ENCODE measurements around the gene ENPEP.

- no peak for TF ChIP-seq GATA3 (IDR thresholded peaks at IDR 0.05; ENCODE audit: low read depth, low read length)
- no peak for TF ChIP-seq GATA2 (IDR thresholded peaks at IDR 0.05; ENCODE audit: low read depth, low read length)
These were observed 33.2 kb upstream of the ENPEP start for GRCh38 chr4:110442788-110443187.

All from SH-SY5Y (cell line).